Mesenchymal stem cell (in vitro differentiated cells and primary cell): ENCODE data around the gene MRPS18B. TPM values are rescaled to one million over a fixed set of nuclear protein-coding genes. Genes with fewer than 3 reads are reported as not detected.

Source experiments
- DNase-seq: peaks from one replicate; pipeline ENCODE4 v3.0.0-alpha.2; 2013
- H2AFZ ChIP-seq: one replicate; pipeline ENCODE4 v1.6.1; 2013; ENCODE audit warnings: low read depth, mild to moderate bottlenecking, control low read depth, inconsistent platforms, low read length, moderate library complexity
- H2AK5ac ChIP-seq: 2 replicates; pipeline ENCODE4 v1.6.1; 2013; ENCODE audit warnings: low read length, moderate library complexity, mild to moderate bottlenecking, inconsistent platforms; ENCODE audit not compliant: severe bottlenecking
- H2BK120ac ChIP-seq: one replicate; pipeline ENCODE4 v1.6.1; 2013; ENCODE audit warnings: low read depth, mild to moderate bottlenecking, inconsistent platforms, low read length, moderate library complexity
- H2BK12ac ChIP-seq, 2 experiments: one replicate each; pipeline ENCODE4 v1.6.1; 2013; ENCODE audit warnings: inconsistent platforms in 2 of 2, low read length in 2 of 2, mild to moderate bottlenecking in 2 of 2, moderate library complexity in 2 of 2, control low read depth in 1 of 2
- H2BK15ac ChIP-seq: one replicate; pipeline ENCODE4 v1.6.1; 2013; ENCODE audit warnings: mild to moderate bottlenecking, low read depth, inconsistent platforms; ENCODE audit not compliant: poor library complexity, severe bottlenecking
- H2BK5ac ChIP-seq: 2 replicates; pipeline ENCODE4 v1.6.1; 2013; ENCODE audit warnings: low read depth, mild to moderate bottlenecking, low read length, control low read depth, inconsistent platforms; ENCODE audit not compliant: poor library complexity, severe bottlenecking
- H3K14ac ChIP-seq, 2 experiments: one replicate each; pipeline ENCODE4 v1.6.1; 2013; ENCODE audit warnings: inconsistent platforms in 2 of 2, low read length in 2 of 2, control low read depth in 1 of 2, mild to moderate bottlenecking in 1 of 2, moderate library complexity in 1 of 2
- H3K18ac ChIP-seq, 2 experiments: one replicate each; pipeline ENCODE4 v1.6.1; 2013; ENCODE audit warnings: inconsistent platforms in 2 of 2, low read length in 2 of 2, control low read depth in 1 of 2, low read depth in 1 of 2, mild to moderate bottlenecking in 1 of 2
- H3K23ac ChIP-seq, 2 experiments: one replicate each; pipeline ENCODE4 v1.6.1; 2013; ENCODE audit warnings: inconsistent platforms in 2 of 2, low read length in 2 of 2, mild to moderate bottlenecking in 2 of 2, moderate library complexity in 2 of 2, control low read depth in 1 of 2
- H3K27ac ChIP-seq: 2 replicates; pipeline ENCODE4 v1.5.1; 2013; ENCODE audit warnings: mild to moderate bottlenecking, moderate library complexity, low read length, control low read depth, inconsistent platforms; ENCODE audit not compliant: poor library complexity, severe bottlenecking
- H3K27me3 ChIP-seq, 2 experiments: 2 replicates each; pipeline versions ENCODE4 v1.6.1 to v1.7.0; 2013; ENCODE audit warnings: low read length in 2 of 2, mild to moderate bottlenecking in 2 of 2, moderate library complexity in 2 of 2, control low read depth in 1 of 2, inconsistent platforms in 1 of 2; ENCODE audit not compliant: control insufficient read depth in 1 of 2, insufficient read depth in 1 of 2
- H3K36me3 ChIP-seq, 2 experiments: 2 replicates each; pipeline versions ENCODE4 v1.6.1 to v1.7.0; 2013; ENCODE audit warnings: low read length in 2 of 2, control low read depth in 1 of 2, inconsistent platforms in 1 of 2, low read depth in 1 of 2, mild to moderate bottlenecking in 1 of 2; ENCODE audit not compliant: insufficient read depth in 2 of 2, control insufficient read depth in 1 of 2
- H3K4ac ChIP-seq, 2 experiments: one replicate each; pipeline ENCODE4 v1.6.1; 2013; ENCODE audit warnings: inconsistent platforms in 2 of 2, low read length in 2 of 2, mild to moderate bottlenecking in 2 of 2, moderate library complexity in 2 of 2, control low read depth in 1 of 2, low read depth in 1 of 2
- H3K4me1 ChIP-seq: 2 replicates; pipeline ENCODE4 v1.6.1; 2013; ENCODE audit warnings: low read depth, low read length, control low read depth; ENCODE audit not compliant: control insufficient read depth, insufficient read depth
- H3K4me2 ChIP-seq: 2 replicates; pipeline ENCODE4 v1.6.1; 2013; ENCODE audit warnings: low read length, mild to moderate bottlenecking, inconsistent platforms; ENCODE audit not compliant: poor library complexity, severe bottlenecking
- H3K4me3 ChIP-seq, 2 experiments: 2 replicates each; pipeline versions ENCODE4 v1.5.1 to v1.7.0; 2013; ENCODE audit warnings: low read length in 2 of 2, mild to moderate bottlenecking in 2 of 2, control low read depth in 1 of 2, low read depth in 1 of 2; ENCODE audit not compliant: insufficient read depth in 1 of 2
- H3K79me1 ChIP-seq: replicated peaks from 2 replicates; pipeline ENCODE4 v1.6.1; 2013; ENCODE audit warnings: mild to moderate bottlenecking, control low read depth, low read length, inconsistent platforms; ENCODE audit not compliant: poor library complexity, severe bottlenecking
- H3K9ac ChIP-seq: 2 replicates; pipeline ENCODE4 v1.7.0; 2013; ENCODE audit warnings: mild to moderate bottlenecking, low read length, moderate library complexity
- H3K9me3 ChIP-seq: 2 replicates; pipeline ENCODE4 v1.7.0; 2013; ENCODE audit warnings: mild to moderate bottlenecking, low read length; ENCODE audit not compliant: control insufficient read depth
- H4K8ac ChIP-seq: one replicate; pipeline ENCODE4 v1.6.1; 2013; ENCODE audit warnings: inconsistent platforms, mild to moderate bottlenecking, low read length, moderate library complexity
- H4K91ac ChIP-seq: one replicate; pipeline ENCODE4 v1.6.1; 2013; ENCODE audit warnings: mild to moderate bottlenecking, low read length, inconsistent platforms
- WGBS: methylation state at CpG from one replicate; pipeline ENCODE4 v1.1.7; 2013; ENCODE audit warnings: mixed read lengths; 5-methylcytosine and 5-hydroxymethylcytosine counted together
- polyA plus RNA-seq, 2 experiments: library from polyadenylated mRNA; stranded (reverse); fragments of 200-250 nt; gene quantifications; one replicate each; pipeline ENCODE4 v1.2.3, GENCODE V29; 2013

The MRPS18B gene
- polyA plus RNA-seq (2013, experiment 1 of 2): 38.7 TPM
- 39.7 TPM for polyA plus RNA-seq (2013, experiment 2 of 2)

- H2AK5ac ChIP-seq: peak within 1 kb of the TSS; percentile 76
- peak within 1 kb of the TSS; percentile 62 to 90 for H3K14ac ChIP-seq
- peak within 1 kb of the TSS; percentile 7 for H2BK15ac ChIP-seq
- H3K23ac ChIP-seq: peak within 1 kb of the TSS in 1 of 2 experiments; percentile 78
- H3K79me1 ChIP-seq: peaks cover 9% of the 10 kb centered on the region
- peak within 1 kb of the TSS; percentile 98 for H4K91ac ChIP-seq
- peak within 1 kb of the TSS; percentile 100 for H3K9ac ChIP-seq
- peak within 1 kb of the TSS; percentile 93 for H3K27ac ChIP-seq
- H2BK5ac ChIP-seq: peak within 1 kb of the TSS; percentile 39
- peaks cover 4% of the 10 kb centered on the region for H3K4me1 ChIP-seq
- peak within 1 kb of the TSS; percentile 93 to 94 for H3K18ac ChIP-seq
- H3K9me3 ChIP-seq: no peaks in the 10 kb centered on the region
- H3K4me3 ChIP-seq: peak within 1 kb of the TSS; percentile 74 to 97
- H3K4ac ChIP-seq: peak within 1 kb of the TSS; percentile 92 to 95
- peak within 1 kb of the TSS in 1 of 2 experiments; percentile 59 for H2BK12ac ChIP-seq
- H3K27me3 ChIP-seq: no peaks in the 10 kb centered on the region
- peak; percentile 99 for DNase-seq
- peak within 1 kb of the TSS; percentile 80 for H3K4me2 ChIP-seq
- H2AFZ ChIP-seq: no peak within 1 kb of the TSS
- H4K8ac ChIP-seq: peak within 1 kb of the TSS; percentile 98
- under 1% methylated on average over 34 of the region's 34 CpGs for WGBS
- peaks cover 18 to 51% of the 10 kb centered on the region in 2 experiments for H3K36me3 ChIP-seq
- H2BK120ac ChIP-seq: no peak within 1 kb of the TSS
Measured at GRCh38 chr6:30617565-30618269, at the start of gene MRPS18B. Gene MRPS18B (plus strand): TSS chr6:30617840. CDS start chr6:30617866, 26 bp downstream.

DNA sequence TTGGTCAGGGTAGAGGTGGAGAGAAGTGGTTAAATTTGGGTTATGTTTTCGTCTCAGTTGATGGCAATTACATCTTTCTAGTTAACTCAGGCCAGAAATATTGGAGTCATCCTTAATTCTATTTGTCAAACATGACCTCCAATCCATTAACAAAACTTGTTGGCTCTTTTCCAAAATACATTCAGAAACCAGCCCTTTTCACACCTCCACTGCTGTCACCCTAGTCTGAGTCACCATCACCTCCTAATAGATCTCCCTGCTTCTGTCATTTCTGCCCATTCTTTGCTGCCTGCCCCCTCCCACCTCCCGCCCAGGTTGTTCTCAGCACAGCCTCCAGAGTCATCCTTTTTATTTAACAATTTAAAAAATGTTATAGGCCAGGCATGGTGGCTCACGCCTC lies 49.4 kb upstream of the MRPS18B start:
- no peak overlapping the region for H2BK12ac ChIP-seq
- no peak overlapping the region for H3K9ac ChIP-seq
- no peak overlapping the region for H2BK15ac ChIP-seq
- no peaks in the 10 kb centered on the region for H3K27me3 ChIP-seq
- H3K4me3 ChIP-seq: no peak overlapping the region
- no peak overlapping the region for H4K8ac ChIP-seq
- H4K91ac ChIP-seq: no peak overlapping the region
- WGBS: 80% methylated on average over 2 of the region's 3 CpGs
- H2BK5ac ChIP-seq: no peak overlapping the region
- no peaks in the 10 kb centered on the region for H3K9me3 ChIP-seq
- H2AFZ ChIP-seq: no peak overlapping the region
- no peak overlapping the region for H2AK5ac ChIP-seq
- peaks cover 0 to 14% of the 10 kb centered on the region in 2 experiments for H3K36me3 ChIP-seq
- no peak overlapping the region for H2BK120ac ChIP-seq
- no peak overlapping the region for H3K23ac ChIP-seq
- peaks cover 3% of the 10 kb centered on the region for H3K79me1 ChIP-seq
- H3K4ac ChIP-seq: no peak overlapping the region
- H3K4me1 ChIP-seq: peaks cover 7% of the 10 kb centered on the region
- DNase-seq: no peak
- H3K14ac ChIP-seq: no peak overlapping the region
- H3K27ac ChIP-seq: no peak overlapping the region
- no peak overlapping the region for H3K18ac ChIP-seq
- H3K4me2 ChIP-seq: no peak overlapping the region

DNA sequence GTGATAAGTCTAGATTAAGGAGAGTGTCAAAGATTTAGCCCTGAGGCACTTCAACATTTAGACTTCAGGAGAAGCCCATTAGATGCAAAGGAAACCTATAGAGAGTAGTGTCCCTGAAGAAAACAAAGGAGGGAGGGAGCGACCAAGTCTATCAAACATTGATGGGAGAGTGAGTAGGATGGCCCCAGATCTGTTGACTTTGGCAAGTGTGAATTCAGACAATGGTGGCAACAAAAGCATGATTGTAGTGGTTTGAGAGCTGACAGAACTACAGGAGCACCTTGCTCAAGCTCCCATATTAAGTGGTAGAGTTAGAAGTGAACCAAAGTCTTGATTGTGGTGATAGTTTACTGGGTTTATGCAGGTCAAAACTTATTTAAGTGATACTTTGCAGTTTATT lies 47.4 kb upstream of the MRPS18B start:
- Histone ChIP-seq H3K27ac (no peak overlapping the region), H3K4me1 (peaks cover 11% of the 10 kb centered on the region), H3K79me1 (peaks cover 1% of the 10 kb centered on the region), H3K36me3 (peaks cover 0 to 16% of the 10 kb centered on the region in 2 experiments), H3K18ac (no peak overlapping the region), H2AK5ac (no peak overlapping the region), H4K91ac (no peak overlapping the region), H3K14ac (no peak overlapping the region), H3K27me3 (no peaks in the 10 kb centered on the region), H2BK12ac (no peak overlapping the region), H2AFZ (no peak overlapping the region), H2BK5ac (no peak overlapping the region), H3K9me3 (no peaks in the 10 kb centered on the region), H2BK120ac (no peak overlapping the region), H2BK15ac (no peak overlapping the region), H3K4me2 (no peak overlapping the region), H4K8ac (no peak overlapping the region), H3K4me3 (peak overlapping the region in 1 of 2 experiments; percentile 99), H3K4ac (no peak overlapping the region), H3K9ac (peak overlapping the region; percentile 98), H3K23ac (no peak overlapping the region)
- WGBS: 86% methylated on average over 1 of the region's 1 CpG
- no peak for DNase-seq

DNA sequence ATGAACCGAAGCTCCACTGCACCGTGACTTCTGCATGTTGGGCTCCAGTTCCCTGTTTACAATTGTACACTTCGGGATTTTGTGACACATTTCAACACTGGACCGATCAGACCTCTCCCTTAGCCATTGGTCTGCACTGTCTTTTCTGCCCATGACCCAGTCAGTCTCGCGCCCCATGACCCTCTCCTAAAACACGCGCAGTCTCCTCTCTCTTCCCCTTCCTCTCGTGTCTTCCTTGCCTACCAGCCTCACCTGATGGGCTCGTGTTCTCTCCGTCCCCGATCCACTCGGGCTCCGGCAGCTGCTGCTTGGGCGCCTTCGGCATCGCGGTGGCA lies 46.9 kb upstream of the MRPS18B start:
- WGBS: 11% methylated on average over 14 of the region's 18 CpGs
- Histone ChIP-seq H2BK12ac (no peak overlapping the region), H2BK15ac (no peak overlapping the region), H2BK120ac (no peak overlapping the region), H3K9me3 (no peaks in the 10 kb centered on the region), H3K23ac (no peak overlapping the region), H3K18ac (peak overlapping the region; percentile 17 to 68), H3K4me2 (peak overlapping the region; percentile 55), H2AFZ (peak overlapping the region; percentile 72), H3K36me3 (peaks cover 0 to 20% of the 10 kb centered on the region in 2 experiments), H4K8ac (peak overlapping the region; percentile 24), H3K4ac (no peak overlapping the region), H3K4me1 (peaks cover 11% of the 10 kb centered on the region), H2AK5ac (no peak overlapping the region), H3K14ac (no peak overlapping the region), H3K27me3 (no peaks in the 10 kb centered on the region), H2BK5ac (no peak overlapping the region), H3K9ac (peak overlapping the region; percentile 98), H3K4me3 (peak overlapping the region; percentile 56 to 99), H3K27ac (peak overlapping the region; percentile 14), H4K91ac (no peak overlapping the region), H3K79me1 (peaks cover 1% of the 10 kb centered on the region)
- no peak for DNase-seq
